HG03442 (cell line): ENCODE results near the gene ARHGAP22.

Experiments used
- ATAC-seq: cut with Tn5 transposase; IDR thresholded peaks from one replicate; pipeline ENCODE4 v1.9.1; 2021; ENCODE audit warnings: mild to moderate bottlenecking, moderate library complexity; ENCODE audit not compliant: unreplicated experiment

The ARHGAP22 gene

GRCh38 chr10:48400129-48400849, 204.6 kb downstream of the ARHGAP22 start:
- ATAC-seq = no peak

- ATAC-seq = no peak
Observed at GRCh38 chr10:48399551-48399950, 205.3 kb downstream of the ARHGAP22 start.

GRCh38 chr10:48399056-48399541, 205.8 kb downstream of the ARHGAP22 start:
- no peak for ATAC-seq

GRCh38 chr10:48398261-48398660, 206.6 kb downstream of the ARHGAP22 start:
- no peak for ATAC-seq
